Ovary (tissue), 9 donors: Measurements from ENCODE around the gene GGTA1. TPM values are rescaled to one million over a fixed set of nuclear protein-coding genes. Genes with fewer than 3 reads are reported as not detected.

Source experiments
- DNase-seq, 5 donors: peaks; one replicate each; pipeline ENCODE4 v3.0.0-alpha.2; 2019 to 2020
- H3K27ac ChIP-seq, 2 donors: fragments of 200-600 bp; one replicate each; pipeline versions ENCODE4 v1.5.1 to v1.8.0; 2019 to 2022
- H3K27me3 ChIP-seq: fragments of 200-600 bp; one replicate; pipeline ENCODE4 v1.8.0; 2022
- H3K36me3 ChIP-seq: fragments of 200-600 bp; sonication (generic); one replicate; pipeline ENCODE4 v1.5.1; 2019
- H3K4me1 ChIP-seq: one replicate; pipeline ENCODE4 v1.8.1; 2013; ENCODE audit warnings: mild to moderate bottlenecking, moderate library complexity; ENCODE audit not compliant: insufficient read depth
- H3K4me3 ChIP-seq: fragments of 200-600 bp; sonication (generic); one replicate; pipeline ENCODE4 v1.5.1; 2017
- H3K9me3 ChIP-seq, 2 donors: fragments of 200-600 bp in 1 of 2; sonication (generic) in 1 of 2; one replicate each; pipeline versions ENCODE4 v1.5.1 to v1.8.1; 2013 to 2019; ENCODE audit warnings: mild to moderate bottlenecking in 1 of 2, moderate library complexity in 1 of 2
- CTCF ChIP-seq, 3 donors: fragments of 450-650 bp in 2 of 3; fragments of 200-600 bp in 1 of 3; IDR thresholded peaks; one replicate each; pipeline versions ENCODE4 v1.5.1 to v1.8.0; 2016 to 2022; ENCODE audit warnings: antibody characterized with exemption in 3 of 3, mild to moderate bottlenecking in 1 of 3
- EP300 ChIP-seq: sonication (generic); formaldehyde crosslinking; IDR thresholded peaks from one replicate; pipeline ENCODE4 v1.6.1; 2017; ENCODE audit warnings: antibody characterized with exemption
- POLR2A ChIP-seq: fragments of 450-650 bp; IDR thresholded peaks from one replicate; pipeline ENCODE4 v1.6.1; 2017; ENCODE audit warnings: antibody characterized with exemption, mild to moderate bottlenecking, moderate library complexity
- WGBS, 3 donors: extraction: QIAGEN DNeasy Blood & Tissue Kit in 1 of 3; methylation state at CpG; one replicate each; pipeline versions ENCODE4 v1.1.5 to v1.1.7; 2013 to 2017; 5-methylcytosine and 5-hydroxymethylcytosine counted together
- intact Hi-C, 4 donors: fragments of 100-400 bp; cut with DNase I; formaldehyde crosslinking; loops; one replicate each; pipeline versions ENCODE4 v1.11.0 to v1.15.1; 2022 to 2023
- polyA plus RNA-seq, 2 donors: library from polyadenylated mRNA; stranded (reverse); fragments of 200-250 nt in 1 of 2; fragments of 350-450 nt in 1 of 2; fragmentation: Illumina TruSeq in 1 of 2; extraction: RNeasy Lipid Tissue Mini Kit (QIAGEN cat#74804) in 1 of 2; gene quantifications; one replicate each; pipeline ENCODE4 v1.2.3, GENCODE V29; 2013 to 2014
- total RNA-seq, 7 donors: library from RNA; depleted of rRNA in 2 of 7; stranded (reverse); fragments of >200 nt in 2 of 7; fragmentation: NEBNext Ultra II Directional in 3 of 7; extraction: Animal tissue kit (Norgen Biotek cat#: 25700) in 3 of 7; gene quantifications; one replicate each; pipeline versions ENCODE4 v1.1.0 to v1.2.4, GENCODE V29; 2016 to 2023
- donor health status: DM: no; HTN: no; CAD: no; lungs with moderate emphysema.
- donor health status: DM: no; HTN: no; CAD: no.
- donor health status: Bipolar disorder and iron deficiency.
- donor health status: DM: yes; HTN: yes; CAD: no.
- donor health status: DM: no; HTN: no; CAD: no.
- donor health status: DM: yes; HTN: yes; CAD: no.

The GGTA1 gene
- total and polyA plus RNA-seq, 9 donors = 0.38 to 33.1 (median 2.4) TPM

- H3K27ac ChIP-seq = no peak overlapping the region
Observed at GRCh38 chr9:121542025-121542424, 42.4 kb upstream of the GGTA1 start.

GRCh38 chr9:121541256-121541655, 41.6 kb upstream of the GGTA1 start:
- intact Hi-C loops = loop anchor here in 2 of 4 donors (10.0 kb wide), 2 partner anchors 144 to 454 kb away; no protein-coding TSS in a partner anchor
- Histone ChIP-seq H3K27ac (no peak overlapping the region), H3K4me3 (no peak overlapping the region), H3K27me3 (no peaks in the 10 kb centered on the region), H3K9me3 (no peaks in the 10 kb centered on the region), H3K4me1 (no peaks in the 10 kb centered on the region), H3K36me3 (no peaks in the 10 kb centered on the region)
- TF ChIP-seq POLR2A (no peak), CTCF (IDR thresholded peaks at IDR 0.05) (no peak), EP300 (no peak)
- no peak for DNase-seq
- WGBS, 3 donors = 80 to 91% (median 84%) methylated on average over 3 of the region's 3 CpGs

More at GRCh38 chr9:121542025-121542424, 42.4 kb upstream of the GGTA1 start:
- no peak for TF ChIP-seq CTCF (IDR thresholded peaks at IDR 0.05)
- TF ChIP-seq EP300 = no peak
- no peak for TF ChIP-seq POLR2A
- Histone ChIP-seq H3K4me3 (no peak overlapping the region), H3K4me1 (no peaks in the 10 kb centered on the region), H3K9me3 (no peaks in the 10 kb centered on the region), H3K27me3 (no peaks in the 10 kb centered on the region), H3K36me3 (no peaks in the 10 kb centered on the region)
- DNase-seq = no peak
- intact Hi-C loops = loop anchor here in 2 of 4 donors (10.0 kb wide), 2 partner anchors 143 to 453 kb away; no protein-coding TSS in a partner anchor
- WGBS, 3 donors = 61 to 76% (median 70%) methylated on average over 4 of the region's 4 CpGs

- Histone ChIP-seq H3K27ac (no peak overlapping the region), H3K4me3 (no peak overlapping the region), H3K36me3 (no peaks in the 10 kb centered on the region), H3K9me3 (no peaks in the 10 kb centered on the region), H3K27me3 (no peaks in the 10 kb centered on the region), H3K4me1 (no peaks in the 10 kb centered on the region)
- intact Hi-C loops = no loop called here
- no peak for DNase-seq
- 87 to 90% (median 87%) methylated on average over 7 of the region's 7 CpGs for WGBS, 3 donors
- TF ChIP-seq CTCF (IDR thresholded peaks at IDR 0.05) (no peak), EP300 (no peak), POLR2A (no peak)
Observed at GRCh38 chr9:121538221-121538620, 38.6 kb upstream of the GGTA1 start.

- Histone ChIP-seq H3K4me1 (no peaks in the 10 kb centered on the region), H3K27me3 (no peaks in the 10 kb centered on the region), H3K36me3 (no peaks in the 10 kb centered on the region), H3K4me3 (no peak overlapping the region), H3K9me3 (no peaks in the 10 kb centered on the region), H3K27ac (no peak overlapping the region)
- no peak for DNase-seq
- WGBS, 3 donors = 23 to 25% (median 23%) methylated on average over 5 of the region's 5 CpGs
- intact Hi-C loops = no loop called here
- no peak for TF ChIP-seq EP300
Observed at GRCh38 chr9:121537283-121537682, 37.6 kb upstream of the GGTA1 start.

GRCh38 chr9:121532881-121533280, 33.2 kb upstream of the GGTA1 start:
- intact Hi-C loops = no loop called here
- TF ChIP-seq POLR2A = no peak
- TF ChIP-seq CTCF (IDR thresholded peaks at IDR 0.05) = no peak
- no peak for TF ChIP-seq EP300
- peaks cover 5% of the 10 kb centered on the region for H3K4me1 ChIP-seq
- H3K27me3 ChIP-seq = no peaks in the 10 kb centered on the region
- WGBS, 3 donors = 90 to 95% (median 92%) methylated on average over 5 of the region's 5 CpGs
- H3K4me3 ChIP-seq = no peak overlapping the region
- no peak overlapping the region for H3K27ac ChIP-seq
- no peak for DNase-seq
- H3K9me3 ChIP-seq = no peaks in the 10 kb centered on the region
- H3K36me3 ChIP-seq = no peaks in the 10 kb centered on the region
